ENCODE measurements around the gene TSPAN9. TPM values are rescaled to one million over a fixed set of nuclear protein-coding genes. Genes with fewer than 3 reads are reported as not detected.
"Not testable (repeated sequence)": the region's sequence is repeated elsewhere in the genome, so short reads cannot be mapped to it uniquely, and the experiment has no call there.

The TSPAN9 gene
- polyA plus RNA-seq, 3 donors, result 0.15 to 0.34 (median 0.25) TPM

- no peaks in the 10 kb centered on the region for H3K4me1 ChIP-seq (ENCODE audit: control insufficient read depth in 1 of 2, insufficient read depth in 2 of 2, low read length in 2 of 2)
- no peak overlapping the region for H3K9ac ChIP-seq (ENCODE audit: insufficient read depth, low read length, poor library complexity, severe bottlenecking)
- H3K9me3 ChIP-seq (replicated peaks in 1 of 2; ENCODE audit: control insufficient read depth in 1 of 2, insufficient read depth in 1 of 2, low read length in 2 of 2), result no peaks in the 10 kb centered on the region
- DNase-seq, result no peak
- no peaks in the 10 kb centered on the region for H3K36me3 Mint-ChIP-seq
- no peak overlapping the region for H3K27ac Mint-ChIP-seq
- peaks cover 0 to 4% of the 10 kb centered on the region in 2 donors for H3K27me3 ChIP-seq (ENCODE audit: control insufficient read depth in 2 of 2, insufficient read depth in 2 of 2, low read length in 2 of 2)
- no peaks in the 10 kb centered on the region for H4K20me1 ChIP-seq (ENCODE audit: insufficient read depth, low read length)
- H3K27me3 Mint-ChIP-seq (ENCODE audit: low read depth in 3 of 3), result peaks cover 4 to 37% (median 14%) of the 10 kb centered on the region in 3 donors
- no peak overlapping the region for H3K27ac ChIP-seq (ENCODE audit: low read depth in 1 of 2, low read length in 2 of 2)
- no peak overlapping the region for H2AFZ ChIP-seq (ENCODE audit: insufficient read depth, low read depth, low read length, poor library complexity, severe bottlenecking)
- no peak overlapping the region for H3K4me3 Mint-ChIP-seq
- peaks cover 3 to 13% (median 8%) of the 10 kb centered on the region in 7 donors for H3K9me3 Mint-ChIP-seq
- no peak overlapping the region for H3K4me2 ChIP-seq (replicated peaks; ENCODE audit: extremely low read depth, low read length, poor library complexity, severe bottlenecking)
- H3K36me3 ChIP-seq (replicated peaks in 1 of 2; ENCODE audit: control insufficient read depth in 1 of 2, insufficient read depth in 2 of 2, low read length in 2 of 2), result no peaks in the 10 kb centered on the region
- TF ChIP-seq CTCF (IDR thresholded peaks at IDR 0.05), result no peak
- intact Hi-C loops (cut with micrococcal nuclease), result no loop called here
- H3K79me2 ChIP-seq (ENCODE audit: insufficient read depth, low read length), result no peaks in the 10 kb centered on the region
- no peak overlapping the region for H3K4me3 ChIP-seq (replicated peaks in 1 of 3; ENCODE audit: low read depth in 2 of 3, low read length in 3 of 3)
- WGBS (ENCODE audit: insufficient coverage), result 55% methylated on average over 3 of the region's 3 CpGs
- no peaks in the 10 kb centered on the region for H3K4me1 Mint-ChIP-seq
These were observed 15.5 kb upstream of the TSPAN9 start for GRCh38 chr12:3061501-3062215.

GRCh38 chr12:3065300-3065699 is 11.9 kb upstream of the TSPAN9 start:
- Histone ChIP-seq H3K4me3 (replicated peaks in 1 of 3; ENCODE audit: low read depth in 2 of 3, low read length in 3 of 3) (no peak overlapping the region), H3K79me2 (ENCODE audit: insufficient read depth, low read length) (no peaks in the 10 kb centered on the region), H3K36me3 (replicated peaks in 1 of 2; ENCODE audit: control insufficient read depth in 1 of 2, insufficient read depth in 2 of 2, low read length in 2 of 2) (no peaks in the 10 kb centered on the region), H3K9me3 (replicated peaks in 1 of 2; ENCODE audit: control insufficient read depth in 1 of 2, insufficient read depth in 1 of 2, low read length in 2 of 2) (no peaks in the 10 kb centered on the region), H4K20me1 (ENCODE audit: insufficient read depth, low read length) (no peaks in the 10 kb centered on the region), H3K9ac (ENCODE audit: insufficient read depth, low read length, poor library complexity, severe bottlenecking) (no peak overlapping the region), H3K27ac (ENCODE audit: low read depth in 1 of 2, low read length in 2 of 2) (no peak overlapping the region), H3K4me2 (replicated peaks; ENCODE audit: extremely low read depth, low read length, poor library complexity, severe bottlenecking) (no peak overlapping the region), H3K27me3 (ENCODE audit: control insufficient read depth in 2 of 2, insufficient read depth in 2 of 2, low read length in 2 of 2) (peaks cover 0 to 4% of the 10 kb centered on the region in 2 donors), H2AFZ (ENCODE audit: insufficient read depth, low read depth, low read length, poor library complexity, severe bottlenecking) (no peak overlapping the region), H3K4me1 (ENCODE audit: control insufficient read depth in 1 of 2, insufficient read depth in 2 of 2, low read length in 2 of 2) (no peaks in the 10 kb centered on the region)
- peaks cover 3 to 13% (median 5%) of the 10 kb centered on the region in 7 donors for H3K9me3 Mint-ChIP-seq
- H3K4me1 Mint-ChIP-seq, result no peaks in the 10 kb centered on the region
- peaks cover 8 to 35% (median 14%) of the 10 kb centered on the region in 3 donors for H3K27me3 Mint-ChIP-seq (ENCODE audit: low read depth in 3 of 3)
- WGBS (ENCODE audit: insufficient coverage), result no CpG with 5 or more reads among the region's 2 CpGs
- no peak for DNase-seq
- no peak overlapping the region for H3K4me3 Mint-ChIP-seq
- H3K36me3 Mint-ChIP-seq, result no peaks in the 10 kb centered on the region
- H3K27ac Mint-ChIP-seq, result no peak overlapping the region
- intact Hi-C loops (cut with micrococcal nuclease), result no loop called here
- no peak for TF ChIP-seq CTCF (IDR thresholded peaks at IDR 0.05)

GRCh38 chr12:3065846-3066245 is 11.3 kb upstream of the TSPAN9 start:
- H4K20me1 ChIP-seq (ENCODE audit: insufficient read depth, low read length); H2AFZ ChIP-seq (ENCODE audit: insufficient read depth, low read depth, low read length, poor library complexity, severe bottlenecking); H3K36me3 Mint-ChIP-seq; H3K27ac Mint-ChIP-seq; H3K79me2 ChIP-seq (ENCODE audit: insufficient read depth, low read length); H3K4me1 Mint-ChIP-seq; H3K27ac ChIP-seq (ENCODE audit: low read depth in 1 of 2, low read length in 2 of 2); H3K4me1 ChIP-seq (ENCODE audit: control insufficient read depth in 1 of 2, insufficient read depth in 2 of 2, low read length in 2 of 2); H3K9ac ChIP-seq (ENCODE audit: insufficient read depth, low read length, poor library complexity, severe bottlenecking); intact Hi-C loops (cut with micrococcal nuclease); DNase-seq; H3K27me3 ChIP-seq (ENCODE audit: control insufficient read depth in 2 of 2, insufficient read depth in 2 of 2, low read length in 2 of 2); H3K4me3 Mint-ChIP-seq; H3K9me3 ChIP-seq (replicated peaks in 1 of 2; ENCODE audit: control insufficient read depth in 1 of 2, insufficient read depth in 1 of 2, low read length in 2 of 2); H3K4me3 ChIP-seq (replicated peaks in 1 of 3; ENCODE audit: low read depth in 2 of 3, low read length in 3 of 3); H3K36me3 ChIP-seq (replicated peaks in 1 of 2; ENCODE audit: control insufficient read depth in 1 of 2, insufficient read depth in 2 of 2, low read length in 2 of 2); H3K4me2 ChIP-seq (replicated peaks; ENCODE audit: extremely low read depth, low read length, poor library complexity, severe bottlenecking): not testable (repeated sequence)
- H3K27me3 Mint-ChIP-seq (ENCODE audit: low read depth in 3 of 3), result peaks cover 7 to 31% (median 10%) of the 10 kb centered on the region in 3 donors
- 100% methylated on average over 1 of the region's 3 CpGs for WGBS (ENCODE audit: insufficient coverage)
- peaks cover 3 to 13% (median 5%) of the 10 kb centered on the region in 7 donors for H3K9me3 Mint-ChIP-seq
